ENCODE measurements around the gene SLC11A1.

DNA sequence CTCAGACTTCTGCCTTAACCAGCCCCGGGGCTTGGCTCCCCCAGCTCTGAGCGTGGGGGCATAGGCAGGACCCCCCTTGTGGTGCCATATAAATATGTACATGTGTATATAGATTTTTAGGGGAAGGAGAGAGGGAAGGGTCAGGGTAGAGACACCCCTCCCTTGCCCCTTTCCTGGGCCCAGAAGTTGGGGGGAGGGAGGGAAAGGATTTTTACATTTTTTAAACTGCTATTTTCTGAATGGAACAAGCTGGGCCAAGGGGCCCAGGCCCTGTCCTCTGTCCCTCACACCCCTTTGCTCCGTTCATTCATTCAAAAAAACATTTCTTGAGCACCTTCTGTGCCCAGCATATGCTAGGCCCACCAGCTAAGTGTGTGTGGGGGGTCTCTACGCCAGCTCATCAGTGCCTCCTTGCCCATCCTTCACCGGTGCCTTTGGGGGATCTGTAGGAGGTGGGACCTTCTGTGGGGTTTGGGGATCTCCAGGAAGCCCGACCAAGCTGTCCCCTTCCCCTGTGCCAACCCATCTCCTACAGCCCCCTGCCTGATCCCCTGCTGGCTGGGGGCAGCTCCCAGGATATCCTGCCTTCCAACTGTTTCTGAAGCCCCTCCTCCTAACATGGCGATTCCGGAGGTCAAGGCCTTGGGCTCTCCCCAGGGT is 23.1 kb downstream of the SLC11A1 start:
- no peak for TF ChIP-seq CSDC2 (CRISPR knock-in tag; IDR thresholded peaks at IDR 0.05)
- TF ChIP-seq RARB (CRISPR knock-in tag; IDR thresholded peaks at IDR 0.05) = no peak
- TF ChIP-seq, protein P1, sequence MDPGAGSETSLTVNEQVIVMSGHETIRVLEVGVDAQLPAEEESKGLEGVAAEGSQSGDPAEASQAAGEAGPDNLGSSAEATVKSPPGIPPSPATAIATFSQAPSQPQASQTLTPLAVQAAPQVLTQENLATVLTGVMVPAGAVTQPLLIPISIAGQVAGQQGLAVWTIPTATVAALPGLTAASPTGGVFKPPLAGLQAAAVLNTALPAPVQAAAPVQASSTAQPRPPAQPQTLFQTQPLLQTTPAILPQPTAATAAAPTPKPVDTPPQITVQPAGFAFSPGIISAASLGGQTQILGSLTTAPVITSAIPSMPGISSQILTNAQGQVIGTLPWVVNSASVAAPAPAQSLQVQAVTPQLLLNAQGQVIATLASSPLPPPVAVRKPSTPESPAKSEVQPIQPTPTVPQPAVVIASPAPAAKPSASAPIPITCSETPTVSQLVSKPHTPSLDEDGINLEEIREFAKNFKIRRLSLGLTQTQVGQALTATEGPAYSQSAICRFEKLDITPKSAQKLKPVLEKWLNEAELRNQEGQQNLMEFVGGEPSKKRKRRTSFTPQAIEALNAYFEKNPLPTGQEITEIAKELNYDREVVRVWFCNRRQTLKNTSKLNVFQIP (CRISPR knock-in tag; IDR thresholded peaks at IDR 0.05; ENCODE audit: borderline replicate concordance, low read depth) = no peak
- TF ChIP-seq ARNTL (CRISPR knock-in tag; IDR thresholded peaks at IDR 0.05; ENCODE audit: borderline replicate concordance, low read depth) = no peak
- no peak for TF ChIP-seq TCF4 (CRISPR knock-in tag; IDR thresholded peaks at IDR 0.05; ENCODE audit: borderline replicate concordance)
- TF ChIP-seq GLIS3 (CRISPR knock-in tag; IDR thresholded peaks at IDR 0.05) = no peak
- no peak for TF ChIP-seq ZNF565 (CRISPR knock-in tag; conservative IDR thresholded peaks at IDR 0.05; ENCODE audit: low read depth)
- TF ChIP-seq, protein P2, sequence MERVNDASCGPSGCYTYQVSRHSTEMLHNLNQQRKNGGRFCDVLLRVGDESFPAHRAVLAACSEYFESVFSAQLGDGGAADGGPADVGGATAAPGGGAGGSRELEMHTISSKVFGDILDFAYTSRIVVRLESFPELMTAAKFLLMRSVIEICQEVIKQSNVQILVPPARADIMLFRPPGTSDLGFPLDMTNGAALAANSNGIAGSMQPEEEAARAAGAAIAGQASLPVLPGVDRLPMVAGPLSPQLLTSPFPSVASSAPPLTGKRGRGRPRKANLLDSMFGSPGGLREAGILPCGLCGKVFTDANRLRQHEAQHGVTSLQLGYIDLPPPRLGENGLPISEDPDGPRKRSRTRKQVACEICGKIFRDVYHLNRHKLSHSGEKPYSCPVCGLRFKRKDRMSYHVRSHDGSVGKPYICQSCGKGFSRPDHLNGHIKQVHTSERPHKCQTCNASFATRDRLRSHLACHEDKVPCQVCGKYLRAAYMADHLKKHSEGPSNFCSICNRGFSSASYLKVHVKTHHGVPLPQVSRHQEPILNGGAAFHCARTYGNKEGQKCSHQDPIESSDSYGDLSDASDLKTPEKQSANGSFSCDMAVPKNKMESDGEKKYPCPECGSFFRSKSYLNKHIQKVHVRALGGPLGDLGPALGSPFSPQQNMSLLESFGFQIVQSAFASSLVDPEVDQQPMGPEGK (CRISPR knock-in tag; IDR thresholded peaks at IDR 0.05; ENCODE audit: borderline replicate concordance) = no peak
